OCI-LY7 (cell line): ENCODE measurements around the gene GNB1L.

Experiments
- CTCF ChIP-seq: fragments of 200-600 bp; sonication (generic); conservative IDR thresholded peaks from 2 replicates; pipeline ENCODE4 v1.5.1; 2014; ENCODE audit warnings: mild to moderate bottlenecking, antibody characterized with exemption, low read length, moderate library complexity, mixed read lengths
- EZH2phosphoT487 ChIP-seq: fragments of 200-600 bp; sonication (generic); IDR thresholded peaks from 2 replicates; pipeline ENCODE4 v1.6.1; 2018; ENCODE audit warnings: low read depth, borderline replicate concordance, mild to moderate bottlenecking, mixed run types, antibody characterized with exemption, low read length, moderate library complexity, mixed read lengths

DNA sequence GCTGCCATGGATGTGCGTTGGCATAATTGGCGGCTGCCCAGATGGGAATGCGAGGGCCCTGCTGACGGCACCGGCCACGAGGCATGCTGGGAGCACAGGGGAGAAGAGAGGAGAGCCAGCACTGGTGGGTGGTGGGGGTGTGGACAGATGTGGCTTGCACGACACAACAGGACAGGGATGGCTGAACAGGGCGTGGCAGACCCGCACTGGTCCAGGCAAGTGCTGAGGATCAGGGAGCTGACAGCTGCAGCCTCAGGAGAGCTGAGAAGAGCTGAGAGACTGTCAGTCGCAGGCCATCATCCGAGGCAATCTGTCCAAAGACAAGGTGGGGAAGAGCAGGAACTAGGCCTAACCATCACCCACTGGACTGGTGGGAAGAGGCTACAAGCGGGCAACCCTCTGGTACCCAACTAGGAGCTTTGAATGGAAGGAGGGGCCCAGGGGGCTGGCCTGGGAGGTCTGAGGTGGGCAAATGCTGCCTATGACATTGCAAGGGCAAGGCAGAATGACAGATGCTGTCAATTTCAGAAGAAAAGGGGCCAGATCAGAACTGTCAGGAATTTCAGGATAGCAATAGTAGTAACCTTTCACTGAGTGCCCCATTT, 2.4 kb downstream of the GNB1L start:
- no peak for TF ChIP-seq CTCF
- TF ChIP-seq EZH2phosphoT487 = no peak
